Activated naive CD4-positive, alpha-beta T cell treated with anti-CD3 and anti-CD28 coated beads, Interleukin-2, amount 10 ng/mL, durations not matched to agents 7 days and 5 days (primary cell): Measurements from ENCODE around the gene PBX3.
"Not testable (repeated sequence)": the region's sequence is repeated elsewhere in the genome, so short reads cannot be mapped to it uniquely, and the experiment has no call there.

ENCODE experiments used
- CTCF ChIA-PET: fragments of 350-600 bp; sonication (Branson Sonifier 250); formaldehyde crosslinking; loops from one replicate; lab custom pipeline; 2021; ENCODE audit warnings: antibody characterized with exemption; lab: Charles Lee
- DNase-seq: peaks from one replicate; pipeline ENCODE4 v3.0.0-alpha.2; 2020
- H3K27ac Mint-ChIP-seq: one replicate; pipeline ENCODE4 v1.8.0; 2021; ENCODE audit warnings: mild to moderate bottlenecking, moderate library complexity, mixed read lengths
- H3K27me3 Mint-ChIP-seq: one replicate; pipeline ENCODE4 v1.8.0; 2021; ENCODE audit warnings: mild to moderate bottlenecking, mixed read lengths
- H3K36me3 Mint-ChIP-seq: one replicate; pipeline ENCODE4 v1.8.0; 2021; ENCODE audit warnings: mixed read lengths
- H3K4me1 Mint-ChIP-seq: one replicate; pipeline ENCODE4 v1.8.0; 2021; ENCODE audit warnings: mixed read lengths
- H3K4me3 Mint-ChIP-seq: one replicate; pipeline ENCODE4 v1.8.0; 2021; ENCODE audit warnings: mild to moderate bottlenecking, moderate library complexity, mixed read lengths
- H3K9me3 Mint-ChIP-seq: one replicate; pipeline ENCODE4 v1.8.0; 2021; ENCODE audit warnings: mixed read lengths

PBX3 gene

GRCh38 chr9:125774106-125774505 lies 26.9 kb downstream of the PBX3 start:
- CTCF ChIA-PET, result no interaction called here
- H3K27ac Mint-ChIP-seq, result no peak overlapping the region

DNA sequence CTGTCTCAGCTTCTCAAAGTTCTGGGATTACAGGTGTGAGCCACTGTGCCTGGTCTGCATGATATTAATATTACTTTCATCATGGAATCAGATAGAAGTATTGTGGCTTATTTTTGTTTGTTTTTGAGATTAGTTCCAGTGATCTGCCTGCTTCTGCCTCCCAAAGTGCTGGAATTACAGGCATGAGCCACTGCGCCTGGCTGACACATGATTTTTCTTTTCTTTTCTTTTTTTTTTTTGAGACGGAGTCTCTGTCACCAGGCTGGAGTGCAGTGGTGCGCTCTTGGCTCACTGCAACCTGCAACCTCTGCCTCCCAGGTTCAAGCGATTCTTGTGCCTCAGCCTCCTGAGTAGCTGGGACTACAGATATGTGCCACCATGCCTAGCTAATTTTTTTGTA lies 29.6 kb downstream of the PBX3 start:
- H3K4me1 Mint-ChIP-seq, CTCF ChIA-PET, H3K9me3 Mint-ChIP-seq, H3K27ac Mint-ChIP-seq, H3K36me3 Mint-ChIP-seq, H3K4me3 Mint-ChIP-seq, DNase-seq, H3K27me3 Mint-ChIP-seq: not testable (repeated sequence)

More at GRCh38 chr9:125774106-125774505, 26.9 kb downstream of the PBX3 start:
- Mint-ChIP-seq H3K36me3 (peaks cover 3% of the 10 kb centered on the region), H3K4me3 (no peak overlapping the region), H3K4me1 (no peaks in the 10 kb centered on the region), H3K27me3 (no peaks in the 10 kb centered on the region), H3K9me3 (no peaks in the 10 kb centered on the region)
- no peak for DNase-seq

DNA sequence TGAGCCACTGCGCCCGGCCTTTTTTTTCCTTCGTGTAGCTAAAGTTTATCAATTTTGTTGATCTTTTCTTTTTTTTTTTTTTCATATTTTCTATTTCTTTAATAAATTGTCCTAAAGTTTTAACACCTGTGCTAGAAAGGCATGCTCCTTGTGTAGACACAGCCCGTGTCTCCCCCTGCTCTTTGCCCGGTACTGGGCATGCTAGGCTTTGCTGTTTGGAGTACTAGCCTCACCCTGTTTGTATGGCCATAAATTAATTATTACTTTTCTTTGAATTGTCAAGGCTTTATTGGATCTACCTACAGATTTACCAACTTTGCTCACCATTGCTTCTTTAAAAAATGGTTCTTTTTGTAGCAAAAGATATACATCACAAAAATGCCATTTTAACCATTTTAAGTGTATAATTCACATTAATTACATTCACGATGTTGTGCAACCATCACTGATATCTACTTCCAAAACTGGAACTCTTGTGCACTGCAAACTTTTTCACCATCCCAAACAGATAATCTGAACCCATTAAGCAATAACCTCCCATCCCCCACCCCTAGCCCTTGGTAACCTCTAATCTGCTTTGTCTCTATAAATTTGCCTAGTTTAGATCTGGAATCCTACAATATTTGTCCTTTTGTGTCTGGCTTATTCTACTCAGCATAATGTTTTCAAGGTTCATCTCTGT lies 31.5 kb downstream of the PBX3 start:
- DNase-seq, H3K4me3 Mint-ChIP-seq, CTCF ChIA-PET, H3K27ac Mint-ChIP-seq, H3K9me3 Mint-ChIP-seq, H3K36me3 Mint-ChIP-seq, H3K27me3 Mint-ChIP-seq, H3K4me1 Mint-ChIP-seq: not testable (repeated sequence)

- H3K27ac Mint-ChIP-seq, CTCF ChIA-PET, H3K4me1 Mint-ChIP-seq, H3K9me3 Mint-ChIP-seq, H3K27me3 Mint-ChIP-seq, DNase-seq, H3K36me3 Mint-ChIP-seq, H3K4me3 Mint-ChIP-seq: not testable (repeated sequence)
Observed at GRCh38 chr9:125779220-125779565, 32.0 kb downstream of the PBX3 start.

GRCh38 chr9:125782718-125783117 lies 35.5 kb downstream of the PBX3 start:
- CTCF ChIA-PET, result no interaction called here
- DNase-seq, result no peak
- Mint-ChIP-seq H3K4me1 (peaks cover 14% of the 10 kb centered on the region), H3K36me3 (peaks cover 16% of the 10 kb centered on the region), H3K27me3 (no peaks in the 10 kb centered on the region), H3K9me3 (no peaks in the 10 kb centered on the region), H3K4me3 (no peak overlapping the region), H3K27ac (no peak overlapping the region)

GRCh38 chr9:125784286-125785049 lies 37.3 kb downstream of the PBX3 start:
- no peak overlapping the region for H3K27ac Mint-ChIP-seq
- H3K27me3 Mint-ChIP-seq, result no peaks in the 10 kb centered on the region
- H3K4me1 Mint-ChIP-seq, result peaks cover 14% of the 10 kb centered on the region
- no peak overlapping the region for H3K4me3 Mint-ChIP-seq
- DNase-seq, result no peak
- H3K36me3 Mint-ChIP-seq, result peaks cover 16% of the 10 kb centered on the region
- no peaks in the 10 kb centered on the region for H3K9me3 Mint-ChIP-seq
- CTCF ChIA-PET, result no interaction called here

GRCh38 chr9:125785248-125785751 lies 38.1 kb downstream of the PBX3 start:
- CTCF ChIA-PET, result no interaction called here
- Mint-ChIP-seq H3K27me3 (no peaks in the 10 kb centered on the region), H3K4me3 (no peak overlapping the region), H3K9me3 (no peaks in the 10 kb centered on the region), H3K27ac (no peak overlapping the region), H3K36me3 (peaks cover 16% of the 10 kb centered on the region), H3K4me1 (peaks cover 14% of the 10 kb centered on the region)
- DNase-seq, result no peak

GRCh38 chr9:125787715-125788114 lies 40.5 kb downstream of the PBX3 start:
- H3K9me3 Mint-ChIP-seq, result no peaks in the 10 kb centered on the region
- DNase-seq, result no peak
- H3K27ac Mint-ChIP-seq, result no peak overlapping the region
- CTCF ChIA-PET, result no interaction called here
- peaks cover 15% of the 10 kb centered on the region for H3K36me3 Mint-ChIP-seq
- peaks cover 14% of the 10 kb centered on the region for H3K4me1 Mint-ChIP-seq
- no peak overlapping the region for H3K4me3 Mint-ChIP-seq
- H3K27me3 Mint-ChIP-seq, result no peaks in the 10 kb centered on the region

DNA sequence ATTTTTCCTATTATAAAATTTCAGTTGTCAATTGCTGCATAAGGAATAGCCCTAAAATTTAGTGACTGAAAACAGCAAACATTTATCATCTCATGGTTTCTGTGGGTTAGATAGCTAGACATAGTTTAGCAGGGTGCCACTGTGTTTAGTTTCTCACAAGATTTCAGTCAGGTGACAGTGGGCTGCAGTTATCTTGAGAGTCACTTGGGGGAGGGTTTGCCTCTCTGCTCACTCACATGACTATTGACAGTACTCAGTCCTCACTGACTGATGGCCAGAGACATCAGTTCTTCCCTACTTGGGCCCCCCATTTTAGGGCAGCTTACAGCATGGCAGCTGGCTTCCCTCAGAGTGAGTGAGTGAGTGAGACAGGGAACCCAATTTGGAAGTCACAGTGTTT lies 42.0 kb downstream of the PBX3 start:
- H3K27ac Mint-ChIP-seq, result no peak overlapping the region
- no peak for DNase-seq
- no peaks in the 10 kb centered on the region for H3K9me3 Mint-ChIP-seq
- no peaks in the 10 kb centered on the region for H3K27me3 Mint-ChIP-seq
- peaks cover 15% of the 10 kb centered on the region for H3K36me3 Mint-ChIP-seq
- peaks cover 14% of the 10 kb centered on the region for H3K4me1 Mint-ChIP-seq
- CTCF ChIA-PET, result interaction anchor here (0.6 kb wide), 1 partner anchor 298 kb away, joined by 4 read pairs; no protein-coding TSS in a partner anchor
- H3K4me3 Mint-ChIP-seq, result no peak overlapping the region

GRCh38 chr9:125794708-125795107 lies 47.5 kb downstream of the PBX3 start:
- H3K36me3 Mint-ChIP-seq, result peaks cover 4% of the 10 kb centered on the region
- no peak overlapping the region for H3K27ac Mint-ChIP-seq
- no peak for DNase-seq
- no peak overlapping the region for H3K4me3 Mint-ChIP-seq
- CTCF ChIA-PET, result no interaction called here
- no peaks in the 10 kb centered on the region for H3K9me3 Mint-ChIP-seq
- no peaks in the 10 kb centered on the region for H3K4me1 Mint-ChIP-seq
- H3K27me3 Mint-ChIP-seq, result no peaks in the 10 kb centered on the region

DNA sequence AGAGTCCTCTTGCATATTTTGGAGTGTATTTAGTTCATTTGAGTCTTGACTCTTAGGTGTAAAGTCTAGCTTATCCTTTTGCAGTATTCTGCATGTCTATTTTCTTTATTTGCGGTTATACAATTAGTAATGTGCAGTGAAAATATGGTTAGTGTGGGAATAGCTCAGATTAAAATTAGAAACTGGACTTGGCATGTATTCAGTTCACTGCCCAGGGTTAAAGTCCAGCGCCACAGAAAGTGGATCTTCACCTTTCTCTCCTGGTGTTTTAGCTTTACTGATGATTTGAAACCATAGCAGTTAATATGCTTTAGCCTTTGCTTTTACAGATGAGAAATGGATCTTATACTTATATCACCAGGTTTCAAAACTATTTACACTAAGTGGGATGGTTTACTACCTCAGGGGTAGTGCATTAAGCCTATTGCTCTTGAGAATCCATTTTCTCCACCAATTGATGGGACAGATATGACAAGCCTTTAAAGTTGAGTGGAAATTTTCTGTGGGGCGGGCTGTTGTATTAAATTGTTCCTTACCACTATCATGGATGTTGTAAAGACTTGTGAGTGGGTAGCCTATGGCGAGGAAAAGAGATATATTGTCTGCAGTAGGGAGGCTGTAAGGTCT lies 48.9 kb downstream of the PBX3 start:
- H3K9me3 Mint-ChIP-seq, result no peaks in the 10 kb centered on the region
- peaks cover 4% of the 10 kb centered on the region for H3K36me3 Mint-ChIP-seq
- CTCF ChIA-PET, result no interaction called here
- DNase-seq, result no peak
- H3K27ac Mint-ChIP-seq, result no peak overlapping the region
- no peaks in the 10 kb centered on the region for H3K4me1 Mint-ChIP-seq
- H3K4me3 Mint-ChIP-seq, result no peak overlapping the region
- no peaks in the 10 kb centered on the region for H3K27me3 Mint-ChIP-seq

DNA sequence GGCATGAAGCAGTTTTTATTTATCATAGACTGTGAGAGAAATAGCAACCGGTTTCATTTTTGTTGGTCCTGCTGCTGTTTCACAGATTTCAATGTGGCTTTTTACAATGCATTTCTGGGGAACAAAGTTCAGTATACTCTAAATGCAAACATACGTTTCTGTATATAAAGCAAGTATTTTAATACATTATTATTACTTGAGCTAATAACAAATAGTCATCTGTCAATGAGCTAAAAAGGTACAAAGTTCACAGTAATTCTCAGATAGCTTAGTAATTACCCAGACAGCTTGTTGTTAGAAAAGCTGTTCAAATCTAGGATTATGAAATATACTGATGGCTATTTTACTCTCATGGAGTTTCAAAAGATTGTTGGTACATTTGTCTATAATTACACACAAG lies 50.8 kb downstream of the PBX3 start:
- no peak for DNase-seq
- Mint-ChIP-seq H3K9me3 (no peaks in the 10 kb centered on the region), H3K36me3 (peaks cover 2% of the 10 kb centered on the region), H3K27me3 (no peaks in the 10 kb centered on the region), H3K4me3 (no peak overlapping the region), H3K4me1 (no peaks in the 10 kb centered on the region), H3K27ac (no peak overlapping the region)
- CTCF ChIA-PET, result no interaction called here

- CTCF ChIA-PET, result no interaction called here
- Mint-ChIP-seq H3K4me1 (no peaks in the 10 kb centered on the region), H3K27ac (no peak overlapping the region), H3K9me3 (no peaks in the 10 kb centered on the region), H3K27me3 (no peaks in the 10 kb centered on the region), H3K4me3 (no peak overlapping the region), H3K36me3 (peaks cover 2% of the 10 kb centered on the region)
- DNase-seq, result no peak
Observed at GRCh38 chr9:125803526-125803925, 56.4 kb downstream of the PBX3 start.

DNA sequence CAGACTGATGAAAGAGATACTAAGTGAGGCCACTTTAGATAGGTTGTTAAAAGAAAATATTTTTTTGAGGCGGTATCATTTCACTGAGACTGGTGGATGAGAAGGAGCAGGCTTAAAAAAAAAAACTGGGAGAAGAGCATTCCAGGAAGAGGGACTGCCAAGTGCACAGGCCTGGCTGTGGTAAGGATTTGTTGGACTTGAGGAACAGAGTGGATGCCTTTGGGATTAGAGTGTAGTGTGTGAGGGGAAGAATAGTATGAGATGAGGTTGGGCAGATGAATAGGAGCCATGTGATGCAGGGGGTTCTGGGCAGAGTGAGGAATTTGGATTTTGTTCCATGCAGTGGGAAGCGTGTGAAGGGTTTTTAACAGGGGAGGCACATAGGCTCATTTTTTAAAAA lies 57.9 kb downstream of the PBX3 start:
- H3K4me3 Mint-ChIP-seq, result no peak overlapping the region
- no peaks in the 10 kb centered on the region for H3K27me3 Mint-ChIP-seq
- H3K9me3 Mint-ChIP-seq, result no peaks in the 10 kb centered on the region
- CTCF ChIA-PET, result no interaction called here
- no peak for DNase-seq
- no peak overlapping the region for H3K27ac Mint-ChIP-seq
- H3K4me1 Mint-ChIP-seq, result no peaks in the 10 kb centered on the region
- H3K36me3 Mint-ChIP-seq, result peaks cover 2% of the 10 kb centered on the region

- no peaks in the 10 kb centered on the region for H3K9me3 Mint-ChIP-seq
- DNase-seq, result no peak
- CTCF ChIA-PET, result no interaction called here
- H3K27me3 Mint-ChIP-seq, result no peaks in the 10 kb centered on the region
- no peaks in the 10 kb centered on the region for H3K4me1 Mint-ChIP-seq
- H3K36me3 Mint-ChIP-seq, result peaks cover 2% of the 10 kb centered on the region
- no peak overlapping the region for H3K27ac Mint-ChIP-seq
- H3K4me3 Mint-ChIP-seq, result no peak overlapping the region
Observed at GRCh38 chr9:125805586-125805985, 58.4 kb downstream of the PBX3 start.
